SJCRH30 (cell line): ENCODE measurements around the gene GTF2H4. TPM values are rescaled to one million over a fixed set of nuclear protein-coding genes. Genes with fewer than 3 reads are reported as not detected.

ENCODE experiments used
- DNase-seq, 2 experiments: peaks; one replicate each; pipeline ENCODE4 v3.0.0-alpha.2; 2015 to 2020
- H3K27ac ChIP-seq: fragments of 250-450 bp; sonication (Bioruptor Pico); 2 replicates; pipeline ENCODE4 v1.5.1; 2020; ENCODE audit warnings: mild to moderate bottlenecking, moderate library complexity
- H3K27me3 ChIP-seq: fragments of 250-450 bp; sonication (Bioruptor Pico); 2 replicates; pipeline ENCODE4 v1.5.1; 2020; ENCODE audit warnings: mild to moderate bottlenecking, moderate library complexity
- H3K36me3 ChIP-seq: fragments of 250-450 bp; sonication (Bioruptor Pico); 2 replicates; pipeline ENCODE4 v1.5.1; 2020; ENCODE audit warnings: mild to moderate bottlenecking, moderate library complexity
- H3K4me1 ChIP-seq: fragments of 250-450 bp; sonication (Bioruptor Pico); 2 replicates; pipeline ENCODE4 v1.5.1; 2020; ENCODE audit warnings: mild to moderate bottlenecking, moderate library complexity
- H3K4me3 ChIP-seq: fragments of 250-450 bp; sonication (Bioruptor Pico); 2 replicates; pipeline ENCODE4 v1.5.1; 2020; ENCODE audit warnings: mild to moderate bottlenecking, moderate library complexity
- H3K9me3 ChIP-seq: fragments of 250-450 bp; sonication (Bioruptor Pico); replicated peaks from 2 replicates; pipeline ENCODE4 v1.5.1; 2020; ENCODE audit warnings: mild to moderate bottlenecking, moderate library complexity
- total RNA-seq: library from RNA; depleted of rRNA; stranded (reverse); fragments of >200 nt; shearing (Covaris generic); gene quantifications from 2 replicates; pipeline ENCODE4 v1.2.3, GENCODE V29; 2014; rRNA removed

Gene GTF2H4
- total RNA-seq, 1 experiment from 2014 or later: 24.2 TPM

DNA sequence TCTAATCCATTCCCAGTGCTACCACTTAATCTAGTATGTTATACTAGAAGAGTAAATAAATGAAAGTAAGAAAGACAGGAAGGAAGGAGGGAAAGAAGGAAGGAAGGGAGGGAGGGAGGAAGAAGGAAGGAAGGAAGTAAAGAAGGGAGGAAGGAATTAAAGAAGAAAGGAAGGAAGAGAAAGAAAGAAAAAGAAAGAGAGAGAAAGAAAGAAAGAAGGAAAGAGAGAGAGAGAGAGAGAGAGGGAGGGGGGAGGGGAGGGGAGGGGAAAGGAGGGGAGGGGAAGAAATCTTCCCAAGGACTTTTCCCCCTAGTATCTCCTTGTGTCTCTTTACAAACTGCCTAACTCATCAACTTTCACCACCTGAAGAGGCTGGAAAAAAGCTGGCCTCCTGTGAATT, 54.7 kb downstream of the GTF2H4 start:
- Histone ChIP-seq H3K36me3 (no peaks in the 10 kb centered on the region), H3K4me1 (no peaks in the 10 kb centered on the region), H3K27me3 (no peaks in the 10 kb centered on the region), H3K4me3 (no peak overlapping the region), H3K27ac (no peak overlapping the region), H3K9me3 (no peaks in the 10 kb centered on the region)
- no peak for DNase-seq

DNA sequence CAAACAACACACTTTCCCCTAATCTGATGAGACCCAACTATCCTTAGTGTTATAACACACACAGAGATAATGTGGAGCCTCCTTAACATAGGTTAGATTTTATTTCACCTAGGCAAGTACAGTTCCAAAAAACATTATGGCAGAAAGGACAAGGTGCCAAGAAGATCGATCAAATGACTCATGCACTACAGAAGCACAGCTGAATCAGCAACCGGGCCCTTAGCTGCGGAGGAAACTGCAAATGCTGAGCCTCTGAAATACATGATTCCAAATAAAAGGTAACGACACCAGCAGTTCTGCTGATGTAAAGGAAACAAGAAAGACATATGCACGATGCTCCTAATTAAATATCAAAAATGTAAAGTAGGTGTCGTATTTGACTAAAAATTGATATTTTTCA, 55.6 kb downstream of the GTF2H4 start:
- no peak for DNase-seq
- no peaks in the 10 kb centered on the region for H3K4me1 ChIP-seq
- no peaks in the 10 kb centered on the region for H3K9me3 ChIP-seq
- no peaks in the 10 kb centered on the region for H3K36me3 ChIP-seq
- H3K27me3 ChIP-seq: no peaks in the 10 kb centered on the region
- no peak overlapping the region for H3K4me3 ChIP-seq
- no peak overlapping the region for H3K27ac ChIP-seq

Other genes starting within 250 kb of the GTF2H4 start
- gene DHX16, start 235.2 kb upstream of the GTF2H4 start, total RNA-seq: 26.5 and 29.0 TPM in 2 replicates
- gene PPP1R18, start 221.6 kb upstream of the GTF2H4 start, total RNA-seq: 39.4 and 44.3 TPM in 2 replicates
- gene NRM, start 217.2 kb upstream of the GTF2H4 start, total RNA-seq: 25.0 and 29.6 TPM in 2 replicates
- 24.6 and 25.0 TPM in 2 replicates for gene MDC1, start 190.9 kb upstream of the GTF2H4 start, total RNA-seq
- 1,652 and 1,704 TPM in 2 replicates for gene TUBB, start 187.9 kb upstream of the GTF2H4 start, total RNA-seq
- 87.4 and 92.2 TPM in 2 replicates for gene FLOT1, start 165.5 kb upstream of the GTF2H4 start, total RNA-seq
- 19.9 and 22.1 TPM in 2 replicates for gene IER3, start 163.7 kb upstream of the GTF2H4 start, total RNA-seq
- 73.2 and 80.9 TPM in 2 replicates for gene DDR1, start 23.7 kb upstream of the GTF2H4 start, total RNA-seq
- 21.3 and 23.5 TPM in 2 replicates for gene VARS2, start 6.0 kb downstream of the GTF2H4 start, total RNA-seq
- not detected in 2 replicates for gene SFTA2, start 24.0 kb downstream of the GTF2H4 start, total RNA-seq
- not detected in 2 replicates for gene MUCL3, start 32.8 kb downstream of the GTF2H4 start, total RNA-seq
- gene MUC21, start 75.5 kb downstream of the GTF2H4 start, total RNA-seq: not detected in 2 replicates
- gene MUC22, start 102.3 kb downstream of the GTF2H4 start, total RNA-seq: not detected in 2 replicates
- gene C6orf15, start 204.4 kb downstream of the GTF2H4 start, total RNA-seq: 2.3 and 3.4 TPM in 2 replicates
- gene PSORS1C1, start 206.6 kb downstream of the GTF2H4 start, total RNA-seq: 0.48 and 0.67 TPM in 2 replicates
- 0.06 TPM in 1 of 2 replicates, not detected in the other for gene CDSN, start 212.2 kb downstream of the GTF2H4 start, total RNA-seq
- not detected in 2 replicates for gene PSORS1C2, start 230.9 kb downstream of the GTF2H4 start, total RNA-seq
- gene CCHCR1, start 249.6 kb downstream of the GTF2H4 start, total RNA-seq: 21.7 and 26.6 TPM in 2 replicates